ENCODE results near the gene DEPDC1B.
"Not testable (repeated sequence)": the region's sequence is repeated elsewhere in the genome, so short reads cannot be mapped to it uniquely, and the experiment has no call there.

DEPDC1B gene, protein sequence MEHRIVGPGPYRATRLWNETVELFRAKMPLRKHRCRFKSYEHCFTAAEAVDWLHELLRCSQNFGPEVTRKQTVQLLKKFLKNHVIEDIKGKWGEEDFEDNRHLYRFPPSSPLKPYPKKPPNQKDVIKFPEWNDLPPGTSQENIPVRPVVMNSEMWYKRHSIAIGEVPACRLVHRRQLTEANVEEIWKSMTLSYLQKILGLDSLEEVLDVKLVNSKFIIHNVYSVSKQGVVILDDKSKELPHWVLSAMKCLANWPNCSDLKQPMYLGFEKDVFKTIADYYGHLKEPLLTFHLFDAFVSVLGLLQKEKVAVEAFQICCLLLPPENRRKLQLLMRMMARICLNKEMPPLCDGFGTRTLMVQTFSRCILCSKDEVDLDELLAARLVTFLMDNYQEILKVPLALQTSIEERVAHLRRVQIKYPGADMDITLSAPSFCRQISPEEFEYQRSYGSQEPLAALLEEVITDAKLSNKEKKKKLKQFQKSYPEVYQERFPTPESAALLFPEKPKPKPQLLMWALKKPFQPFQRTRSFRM
- total RNA-seq = 1.1 reads per million

GRCh38 chr5:60699609-60700415 lies at the start of gene DEPDC1B:
DEPDC1B (minus strand) TSS chr5:60700166; CDS start chr5:60700093, 73 bp downstream.
- DNase-seq = peak; percentile 75

DNA sequence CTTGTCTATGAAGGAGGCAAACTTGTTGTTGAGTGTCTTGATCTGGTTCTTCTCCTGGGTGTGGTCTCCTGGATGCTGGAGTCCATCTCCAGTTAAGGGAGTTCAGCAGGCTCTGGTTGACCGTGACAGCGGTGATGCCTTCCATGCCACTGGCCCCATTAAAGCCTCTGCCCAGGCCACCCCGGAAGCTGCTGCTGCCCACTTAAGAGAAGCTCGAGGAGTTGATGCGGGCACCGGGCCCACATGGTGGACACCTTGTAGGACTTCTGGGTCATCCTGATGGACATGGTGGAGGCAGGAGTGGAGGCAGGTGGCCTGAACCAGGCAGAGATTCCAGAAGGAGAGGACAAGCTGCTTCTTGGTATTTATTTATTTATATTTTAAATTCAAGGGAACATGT lies 44.7 kb upstream of the DEPDC1B start:
- DNase-seq = no peak

DNA sequence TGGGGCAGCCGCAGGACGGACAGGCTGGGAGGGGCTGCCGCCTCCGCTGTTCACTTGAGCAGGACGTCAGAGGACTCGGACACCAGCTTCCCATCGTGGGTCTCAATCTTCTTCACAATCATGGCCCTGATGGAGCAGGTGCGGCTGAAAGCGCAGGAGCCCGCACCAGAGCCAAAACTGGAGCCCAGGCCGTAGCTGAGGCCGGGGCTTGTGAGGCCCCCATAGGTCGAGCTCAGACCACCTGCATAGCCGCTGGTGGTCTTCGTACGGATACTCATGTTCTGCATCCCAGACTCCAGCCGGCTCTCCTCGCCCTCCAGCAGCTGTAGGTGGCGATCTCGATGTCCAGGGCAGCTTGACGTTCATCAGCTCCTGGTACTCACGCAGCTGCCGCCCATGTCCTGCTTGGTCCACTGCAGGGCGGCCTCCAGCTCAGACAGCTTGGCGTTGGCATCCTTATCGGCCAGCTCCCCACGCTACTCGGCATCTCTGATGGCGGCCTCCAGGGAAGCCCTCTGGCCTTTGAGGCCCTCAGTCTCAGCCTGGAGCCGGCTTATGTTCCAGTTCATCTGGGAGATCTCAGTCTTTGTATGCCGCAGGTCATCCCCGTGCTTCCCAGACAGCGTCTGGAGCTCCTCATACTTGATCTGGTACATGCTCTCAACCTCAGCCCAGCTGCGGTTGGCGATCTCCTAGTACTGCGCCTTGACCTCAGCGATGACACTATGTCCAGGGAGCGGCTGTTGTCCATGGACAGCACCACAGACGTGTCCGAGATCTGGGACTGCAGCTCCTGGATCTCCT lies 43.7 kb upstream of the DEPDC1B start:
- no peak for DNase-seq

- DNase-seq = no peak
Observed at GRCh38 chr5:60740322-60740721, 40.4 kb upstream of the DEPDC1B start.

DNA sequence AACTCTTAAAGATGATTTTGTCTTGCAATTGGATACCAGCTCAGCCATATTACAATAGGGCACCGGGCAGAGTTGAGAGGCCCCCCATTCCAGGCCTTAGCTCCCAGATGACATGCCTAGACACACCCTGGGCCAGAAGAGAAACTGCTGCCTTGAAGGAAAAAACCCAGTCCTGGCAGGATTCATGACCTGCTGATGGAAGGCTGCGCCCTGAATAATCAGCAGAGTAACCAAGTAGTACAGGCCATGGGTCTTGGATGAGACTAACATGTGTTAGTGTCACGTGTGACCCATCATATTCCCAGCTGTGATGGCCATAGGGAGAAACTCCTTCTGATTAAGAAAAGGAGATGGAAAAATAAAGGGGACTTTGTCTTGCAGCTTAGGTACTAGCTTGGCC lies 39.0 kb upstream of the DEPDC1B start:
- no peak for DNase-seq

DNA sequence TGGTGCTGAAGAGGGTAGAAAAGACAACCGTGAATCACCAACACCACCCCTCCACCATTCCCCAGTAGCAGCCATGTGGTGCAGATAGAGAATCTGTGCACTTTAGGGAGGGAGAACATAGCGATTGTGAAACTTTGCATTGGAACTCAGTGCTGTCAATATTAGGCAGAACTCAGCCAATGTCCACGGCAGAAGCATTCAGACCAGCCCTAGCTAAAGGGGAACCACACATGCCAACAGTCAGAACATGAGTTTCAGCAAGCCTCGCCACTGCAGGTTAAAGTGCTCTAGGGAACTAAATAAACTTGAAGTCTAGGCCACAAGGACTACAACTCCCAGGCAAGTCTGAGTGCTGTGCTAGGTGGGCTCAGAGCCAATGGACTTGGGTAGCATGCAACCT lies 38.5 kb upstream of the DEPDC1B start:
- no peak for DNase-seq

DNA sequence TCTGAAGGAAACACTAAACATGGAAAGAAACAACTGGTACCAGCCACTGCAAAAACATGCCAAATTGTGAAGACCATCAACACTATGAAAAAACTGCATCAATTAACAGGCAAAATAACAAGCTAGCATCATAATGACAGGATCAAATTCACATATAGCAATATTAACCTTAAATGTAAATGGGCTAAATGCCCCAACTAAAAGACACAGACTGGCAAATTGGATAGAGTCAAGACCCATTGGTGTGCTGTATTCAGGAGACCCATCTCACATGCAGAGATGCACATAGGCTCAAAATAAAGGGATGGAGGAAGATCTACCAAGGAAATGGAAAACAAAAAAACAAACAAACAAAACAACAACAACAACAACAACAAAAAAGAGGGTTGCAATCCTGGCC lies 30.9 kb upstream of the DEPDC1B start:
- not testable (repeated sequence) for DNase-seq

GRCh38 chr5:60727033-60727679 lies 27.2 kb upstream of the DEPDC1B start:
- no peak for DNase-seq

DNA sequence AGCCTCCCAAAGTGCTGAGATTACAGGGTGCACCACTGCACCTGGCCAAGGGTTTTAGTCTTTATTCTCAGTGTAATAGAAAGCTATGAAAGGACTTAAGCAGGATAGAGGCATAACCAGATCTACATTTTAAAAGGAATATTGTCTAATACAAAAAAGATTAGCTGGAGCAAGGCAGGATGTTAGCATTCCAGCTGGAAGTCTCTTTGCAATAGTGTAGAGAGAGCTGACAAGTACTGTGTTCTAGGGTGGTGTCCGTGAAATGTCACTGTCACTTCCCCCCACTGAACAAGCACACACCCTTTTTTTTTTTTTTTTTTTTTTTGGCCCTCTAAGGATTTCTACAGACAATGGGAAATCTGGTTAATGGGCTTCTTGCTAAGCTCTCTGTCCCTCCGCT lies 24.2 kb upstream of the DEPDC1B start:
- DNase-seq = no peak

GRCh38 chr5:60722416-60722815 lies 22.4 kb upstream of the DEPDC1B start:
- no peak for DNase-seq

- no peak for DNase-seq
Observed at GRCh38 chr5:60719329-60719728, 19.4 kb upstream of the DEPDC1B start.

DNA sequence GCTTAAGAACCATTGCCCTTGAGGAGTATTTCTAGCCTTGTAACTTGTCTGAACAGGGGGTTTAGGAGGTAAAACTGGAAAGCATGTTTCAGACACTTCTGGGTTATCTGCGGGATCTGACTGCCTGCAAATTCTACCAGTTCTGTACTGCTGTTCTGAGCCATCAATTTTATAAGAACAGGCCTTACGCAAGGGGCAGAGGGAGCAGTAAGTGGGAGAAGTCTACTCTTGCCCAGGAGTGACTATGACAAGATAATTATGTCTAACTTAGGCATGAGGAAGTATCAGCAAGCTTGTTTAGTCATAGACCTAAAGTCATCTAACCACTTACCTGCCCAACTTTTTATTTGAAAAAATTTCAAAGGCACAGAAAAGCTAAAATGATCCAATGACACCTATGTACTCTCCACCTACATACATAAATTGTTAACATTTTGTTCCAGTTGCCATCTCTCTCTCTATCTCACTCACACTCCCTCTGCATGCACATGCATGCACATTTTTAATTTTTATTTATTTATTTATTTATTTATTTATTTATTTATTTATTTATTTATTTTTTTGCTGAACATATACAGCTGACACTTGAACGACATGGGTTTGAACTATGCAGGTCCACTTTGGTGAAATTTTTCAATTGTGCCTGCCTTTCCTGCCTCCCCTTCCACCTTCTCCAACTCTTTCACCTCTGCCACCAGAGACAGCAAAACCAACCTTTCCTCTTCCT lies 18.4 kb upstream of the DEPDC1B start:
- DNase-seq = no peak

- DNase-seq = not testable (repeated sequence)
Observed at GRCh38 chr5:60715201-60715928, 15.4 kb upstream of the DEPDC1B start.

DNA sequence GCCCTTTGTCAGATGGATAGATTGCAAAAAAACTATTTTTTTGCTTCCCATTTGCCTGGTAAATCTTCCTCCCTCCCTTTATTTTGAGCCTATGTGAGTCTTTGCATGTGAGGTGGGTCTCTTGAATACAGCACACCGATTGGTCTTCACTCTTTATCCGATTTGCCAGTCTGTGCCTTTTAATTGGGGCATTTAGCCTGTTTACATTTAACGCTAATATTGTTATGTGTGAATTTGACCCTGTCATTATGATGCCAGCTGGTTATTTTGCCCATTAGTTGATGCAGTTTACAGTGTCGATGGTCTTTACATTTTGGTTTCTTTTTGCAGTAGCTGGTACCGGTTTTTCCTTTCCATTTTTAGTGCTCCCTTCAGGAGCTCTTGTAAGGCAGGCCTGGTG lies 13.0 kb upstream of the DEPDC1B start:
- no peak for DNase-seq

GRCh38 chr5:60711892-60712291 lies 11.9 kb upstream of the DEPDC1B start:
- not testable (repeated sequence) for DNase-seq

DNA sequence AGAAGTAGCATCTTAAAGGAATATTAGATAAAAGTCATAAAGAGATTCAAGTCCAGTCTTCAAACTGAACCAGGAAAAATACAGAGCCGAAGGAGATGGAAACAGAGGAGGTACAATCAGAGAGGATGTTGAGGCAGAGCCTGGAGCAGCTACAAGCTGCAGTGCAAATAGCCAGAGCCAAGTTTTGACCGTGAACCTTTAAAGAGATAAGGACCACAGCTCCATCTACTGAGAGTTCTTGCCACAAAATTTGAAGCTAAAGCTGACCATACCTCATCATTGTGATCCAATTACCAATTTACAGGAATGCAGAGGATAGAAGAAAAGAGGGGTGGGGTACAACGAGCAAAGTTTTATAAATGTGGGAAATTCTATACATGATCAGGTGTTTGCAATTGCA lies 10.4 kb upstream of the DEPDC1B start:
- DNase-seq = no peak

DNA sequence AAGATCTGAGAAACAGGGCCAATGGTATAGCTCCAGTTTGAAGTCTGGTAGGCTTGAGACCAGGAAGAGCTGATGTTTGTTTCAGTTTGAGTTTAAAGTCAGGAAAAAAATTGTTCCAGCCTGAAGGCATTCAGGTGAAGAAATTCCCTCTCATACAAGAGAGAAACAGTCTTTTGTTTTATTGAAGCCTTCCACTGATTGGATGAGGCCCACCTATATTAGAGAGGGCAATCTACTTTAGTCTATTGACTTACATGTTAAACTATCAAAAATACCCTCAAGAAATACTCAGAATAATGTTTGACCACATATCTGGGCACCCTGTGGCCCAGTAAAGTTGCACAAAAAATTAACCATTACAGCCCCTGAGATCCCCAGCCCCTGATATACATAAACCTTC lies 5.2 kb upstream of the DEPDC1B start:
- no peak for DNase-seq

- DNase-seq = no peak
Observed at GRCh38 chr5:60703944-60704343, 4.0 kb upstream of the DEPDC1B start.

DNA sequence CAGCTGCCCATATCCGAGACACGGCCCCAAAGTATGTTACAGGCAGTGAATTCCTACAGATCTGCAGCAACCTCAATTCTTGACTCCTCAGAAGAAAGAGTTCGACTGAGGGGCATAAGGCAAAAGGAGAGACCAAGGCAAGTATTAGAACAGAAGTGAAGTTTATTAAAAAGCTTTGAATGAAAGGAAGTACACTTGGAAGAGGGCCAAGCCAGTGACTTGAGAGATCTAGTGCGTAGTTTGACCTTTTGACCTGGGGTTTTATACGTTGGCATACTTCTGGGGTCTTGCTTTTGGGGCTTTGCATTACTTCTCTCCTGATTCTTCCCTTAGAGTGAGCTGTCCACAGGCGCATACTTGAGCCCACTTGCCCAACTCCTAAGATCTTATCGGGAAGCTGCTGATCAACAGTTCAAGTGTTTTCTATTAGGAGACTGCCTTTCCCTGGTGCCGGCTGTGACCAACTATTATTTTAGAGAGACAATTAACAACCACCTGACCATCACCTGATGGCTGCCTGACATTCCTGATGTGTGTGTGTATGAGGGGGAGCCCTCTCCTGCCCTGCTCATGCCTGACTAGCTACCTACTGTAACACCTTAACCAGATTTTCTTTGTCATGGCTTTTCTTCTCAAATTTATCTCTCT lies 1.5 kb upstream of the DEPDC1B start:
- no peak for DNase-seq

DNA sequence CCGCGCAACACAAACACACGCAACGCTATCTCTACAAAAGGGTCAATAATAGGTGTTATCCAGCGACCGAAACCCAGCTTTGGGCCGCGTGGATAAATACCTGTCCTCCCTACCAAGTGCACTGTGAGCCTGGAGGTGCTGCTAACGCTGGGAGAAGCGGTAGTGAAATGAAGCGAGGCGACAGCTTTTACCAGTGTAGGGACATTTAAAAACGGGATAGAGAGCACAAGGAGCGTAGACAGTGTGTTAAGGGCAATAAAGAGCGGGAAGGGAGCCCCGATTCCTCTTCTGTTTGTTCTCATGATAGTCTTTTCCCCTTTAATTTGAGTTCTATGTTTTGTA lies 421 bp upstream of the DEPDC1B start:
- DNase-seq = peak; percentile 2

GRCh38 chr5:60699288-60699608 lies 718 bp downstream of the DEPDC1B start:
- no peak for DNase-seq

Measured in effector CD4-positive, alpha-beta T cell (primary cell).